Inferior parietal cortex (tissue), 1 donor: ENCODE results near the gene SLC7A6.
"Not testable (repeated sequence)": the region's sequence is repeated elsewhere in the genome, so short reads cannot be mapped to it uniquely, and the experiment has no call there.

Source experiments
- DNase-seq: peaks from one replicate; pipeline ENCODE4 v3.0.0-alpha.2; 2016; ENCODE audit errors: extremely low spot score

The SLC7A6 gene

GRCh38 chr16:68283801-68284598 is 19.7 kb downstream of the SLC7A6 start:
- DNase-seq, result no peak

- no peak for DNase-seq
Observed at GRCh38 chr16:68284847-68285246, 20.5 kb downstream of the SLC7A6 start.

- DNase-seq, result no peak
Observed at GRCh38 chr16:68285683-68286082, 21.4 kb downstream of the SLC7A6 start.

GRCh38 chr16:68286153-68287074 is 22.1 kb downstream of the SLC7A6 start:
- DNase-seq, result no peak

- DNase-seq, result no peak
Observed at GRCh38 chr16:68287276-68288251, 23.2 kb downstream of the SLC7A6 start.

GRCh38 chr16:68288252-68288650 is 23.9 kb downstream of the SLC7A6 start:
- no peak for DNase-seq

- not testable (repeated sequence) for DNase-seq
Observed at GRCh38 chr16:68288796-68289195, 24.5 kb downstream of the SLC7A6 start.

- DNase-seq, result no peak
Observed at GRCh38 chr16:68289202-68289601, 24.9 kb downstream of the SLC7A6 start.

GRCh38 chr16:68289621-68290329 is 25.4 kb downstream of the SLC7A6 start:
- DNase-seq, result no peak

- DNase-seq, result no peak
Observed at GRCh38 chr16:68290450-68290849, 26.1 kb downstream of the SLC7A6 start.

GRCh38 chr16:68291227-68291626 is 26.9 kb downstream of the SLC7A6 start:
- DNase-seq, result no peak

GRCh38 chr16:68292425-68292824 is 28.1 kb downstream of the SLC7A6 start:
- DNase-seq, result no peak

- DNase-seq, result no peak
Observed at GRCh38 chr16:68296291-68296690, 32.0 kb downstream of the SLC7A6 start.

GRCh38 chr16:68296693-68297092 is 32.4 kb downstream of the SLC7A6 start:
- no peak for DNase-seq

- no peak for DNase-seq
Observed at GRCh38 chr16:68297908-68298307, 33.6 kb downstream of the SLC7A6 start.

GRCh38 chr16:68298312-68298711 is 34.0 kb downstream of the SLC7A6 start:
- no peak for DNase-seq

- DNase-seq, result no peak
Observed at GRCh38 chr16:68298907-68299561, 34.7 kb downstream of the SLC7A6 start.

- no peak for DNase-seq
Observed at GRCh38 chr16:68299571-68300453, 35.5 kb downstream of the SLC7A6 start.

- no peak for DNase-seq
Observed at GRCh38 chr16:68300734-68301459, 36.6 kb downstream of the SLC7A6 start.
